HepG2 (cell line): ENCODE data around the gene MAB21L4. TPM values are rescaled to one million over a fixed set of nuclear protein-coding genes. Genes with fewer than 3 reads are reported as not detected.

Experiments
- ATAC-seq: fragments of 200-7000 bp; cut with Tn5 transposase; 3 replicates; pipeline ENCODE4 v1.9.1; 2020; ENCODE audit warnings: mild to moderate bottlenecking, moderate library complexity
- BruUV-seq: library from RNA; stranded (reverse); fragments of 400-500 nt; replicated peaks from 2 replicates; lab custom pipeline; 2021; lab: Mats Ljungman, UMichigan
- CTCF ChIA-PET: fragments of 300-600 bp; formaldehyde crosslinking; extraction: SDS; loops from one replicate; lab custom pipeline; 2021; ENCODE audit warnings: low total read pairs, inconsistent platforms, low intra/inter-chr PET ratio; lab: Yijun Ruan, JAX
- POLR2A ChIA-PET: fragments of 350-600 bp; sonication (Branson Sonifier 250); formaldehyde crosslinking; loops from one replicate; lab custom pipeline; 2020; ENCODE audit warnings: antibody characterized with exemption, inconsistent platforms; lab: Yijun Ruan, JAX
- DNase-seq: peaks from one replicate; pipeline ENCODE4 v3.0.0-alpha.2; 2015; ENCODE audit warnings: low spot score
- FAIRE-seq: peaks from 3 replicates; lab custom pipeline; 2011; peaks lifted over from hg19 to GRCh38; lab: Jason Lieb, UNC
- H2AFZ ChIP-seq: one replicate; pipeline ENCODE4 v1.6.1; 2011; ENCODE audit warnings: low read length, inconsistent platforms
- H3K27ac ChIP-seq: fragments of 300-600 bp; 3 replicates; pipeline ENCODE4 v1.8.0; 2011; ENCODE audit warnings: mixed run types, mild to moderate bottlenecking, mixed read lengths, low read length, inconsistent platforms; ENCODE audit not compliant: insufficient read depth; ENCODE audit errors: extremely low read length
- H3K27me3 ChIP-seq, 2 experiments: fragments of 200-600 bp in 1 of 2; 2 replicates in 1 of 2; 3 replicates in 1 of 2; pipeline versions ENCODE4 v1.6.0 to v1.8.0; 2011; ENCODE audit warnings: low read length in 2 of 2, mild to moderate bottlenecking in 2 of 2, moderate library complexity in 2 of 2, inconsistent platforms in 1 of 2; ENCODE audit not compliant: insufficient read depth in 2 of 2, control insufficient read depth in 1 of 2
- H3K36me3 ChIP-seq, 2 experiments: fragments of 200-600 bp in 1 of 2; replicated peaks in 1 of 2; 2 replicates in 1 of 2; 3 replicates in 1 of 2; pipeline versions ENCODE4 v1.5.1 to v1.8.0; 2011; ENCODE audit warnings: low read length in 2 of 2, inconsistent platforms in 1 of 2; ENCODE audit not compliant: insufficient read depth in 2 of 2, control insufficient read depth in 1 of 2
- H3K4me1 ChIP-seq: 2 replicates; pipeline ENCODE4 v1.5.1; 2012; ENCODE audit warnings: low read length, inconsistent platforms; ENCODE audit not compliant: insufficient read depth
- H3K4me2 ChIP-seq: 2 replicates; pipeline ENCODE4 v1.6.0; 2011; ENCODE audit warnings: low read depth, low read length, inconsistent platforms
- H3K4me3 ChIP-seq, 3 experiments: fragments of 200-600 bp in 1 of 3; sonication (generic), shearing (Covaris generic) in 1 of 3; replicated peaks in 1 of 3; 2 replicates each; pipeline ENCODE4 v1.5.1; 2011 to 2016; ENCODE audit warnings: low read length in 3 of 3, inconsistent platforms in 2 of 3, low read depth in 2 of 3, mild to moderate bottlenecking in 2 of 3, control low read depth in 1 of 3, mixed read lengths in 1 of 3; ENCODE audit not compliant: insufficient read depth in 1 of 3
- H3K79me2 ChIP-seq: one replicate; pipeline ENCODE4 v1.6.1; 2011; ENCODE audit warnings: low read length, inconsistent platforms; ENCODE audit not compliant: insufficient read depth
- H3K9ac ChIP-seq: 2 replicates; pipeline ENCODE4 v1.6.0; 2011; ENCODE audit warnings: mild to moderate bottlenecking, low read depth, low read length, inconsistent platforms; ENCODE audit not compliant: insufficient read depth
- H3K9me3 ChIP-seq: 2 replicates; pipeline ENCODE4 v1.5.1; 2012; ENCODE audit warnings: mild to moderate bottlenecking, low read length
- H4K20me1 ChIP-seq: 2 replicates; pipeline ENCODE4 v1.6.0; 2011; ENCODE audit warnings: inconsistent platforms, mild to moderate bottlenecking, low read length, moderate library complexity; ENCODE audit not compliant: insufficient read depth
- KLF15 ChIP-seq: sonication (generic); formaldehyde crosslinking; IDR thresholded peaks from 2 replicates; pipeline ENCODE4 v1.8.1; 2023; ENCODE audit warnings: borderline replicate concordance, mild to moderate bottlenecking, inconsistent platforms, missing genetic modification reagents, mixed read lengths
- MBNL3 ChIP-seq: fragments of 250-450 bp; sonication (Bioruptor Pico); conservative IDR thresholded peaks from 2 replicates; pipeline ENCODE4 v1.8.0; 2022; ENCODE audit warnings: mild to moderate bottlenecking, inconsistent platforms
- YY1 ChIP-seq: IDR thresholded peaks from 2 replicates; pipeline ENCODE4 v1.6.1; 2011; ENCODE audit warnings: low read length, low read depth, moderate library complexity, mild to moderate bottlenecking; ENCODE audit not compliant: insufficient read depth, insufficient replicate concordance
- ZBED4 ChIP-seq: sonication (generic); formaldehyde crosslinking; IDR thresholded peaks from 2 replicates; pipeline ENCODE4 v1.4.0; 2020; ENCODE audit warnings: missing genetic modification reagents, borderline replicate concordance
- WGBS: methylation state at CpG from one replicate; pipeline ENCODE4 v1.1.6; 2017; ENCODE audit warnings: low lambda C conversion rate; 5-methylcytosine and 5-hydroxymethylcytosine counted together
- in situ Hi-C: cut with HindIII; loops from 2 replicates; pipeline ENCODE4 v1.10.0; 2017; ENCODE audit warnings: low pct_unique_long_range_greater_than_20kb; ENCODE audit not compliant: extremely low pct_ligation_motif_present
- intact Hi-C: fragments of 100-400 bp; cut with micrococcal nuclease; formaldehyde crosslinking; loops from one replicate; pipeline ENCODE4 v1.10.0; 2022; ENCODE audit not compliant: unreplicated experiment
- polyA plus RNA-seq, 8 experiments: library from polyadenylated mRNA; depleted of rRNA in 3 of 8; stranded (reverse) in 7 of 8; unstranded in 1 of 8; fragments of >200 nt; fragmentation: Illumina TruSeq in 4 of 8; extraction: Trizol in 4 of 8; gene quantifications; 2 replicates each; pipeline versions ENCODE4 v1.2.1 to v1.2.3, GENCODE V29; 2011 to 2016; ENCODE audit warnings: low read depth in 4 of 8, missing spikeins in 1 of 8, mixed read lengths in 1 of 8; ENCODE audit not compliant: insufficient read depth in 1 of 8
- total RNA-seq, 5 experiments: library from RNA; depleted of rRNA; stranded (reverse); fragments of >200 nt; fragmentation: Illumina TruSeq; extraction: Trizol; gene quantifications; 2 replicates each; pipeline ENCODE4 v1.2.3, GENCODE V29; 2016; ENCODE audit warnings: low read depth in 1 of 5
- TF ChIP-seq, protein P1 (sequence below): sonication (generic); formaldehyde crosslinking; IDR thresholded peaks from 2 replicates; pipeline ENCODE4 v1.8.0; 2022; ENCODE audit warnings: mild to moderate bottlenecking, missing genetic modification reagents, borderline replicate concordance
- TF ChIP-seq, protein P2 (sequence below): sonication (generic); formaldehyde crosslinking; conservative IDR thresholded peaks from 2 replicates; pipeline ENCODE4 v1.4.0; 2020; ENCODE audit warnings: missing genetic modification reagents

The MAB21L4 gene
- total and polyA plus RNA-seq, 2 of the 13 experiments (the other 11 are each of a cell fraction or from before 2014, with no cell fraction given): 3.0 to 14.0 TPM

GRCh38 chr2:240933966-240934700 is 38.2 kb upstream of the MAB21L4 start (continued):
- TF ChIP-seq ZBED4 (CRISPR knock-in tag): no peak
- TF ChIP-seq MBNL3: no peak

DNA sequence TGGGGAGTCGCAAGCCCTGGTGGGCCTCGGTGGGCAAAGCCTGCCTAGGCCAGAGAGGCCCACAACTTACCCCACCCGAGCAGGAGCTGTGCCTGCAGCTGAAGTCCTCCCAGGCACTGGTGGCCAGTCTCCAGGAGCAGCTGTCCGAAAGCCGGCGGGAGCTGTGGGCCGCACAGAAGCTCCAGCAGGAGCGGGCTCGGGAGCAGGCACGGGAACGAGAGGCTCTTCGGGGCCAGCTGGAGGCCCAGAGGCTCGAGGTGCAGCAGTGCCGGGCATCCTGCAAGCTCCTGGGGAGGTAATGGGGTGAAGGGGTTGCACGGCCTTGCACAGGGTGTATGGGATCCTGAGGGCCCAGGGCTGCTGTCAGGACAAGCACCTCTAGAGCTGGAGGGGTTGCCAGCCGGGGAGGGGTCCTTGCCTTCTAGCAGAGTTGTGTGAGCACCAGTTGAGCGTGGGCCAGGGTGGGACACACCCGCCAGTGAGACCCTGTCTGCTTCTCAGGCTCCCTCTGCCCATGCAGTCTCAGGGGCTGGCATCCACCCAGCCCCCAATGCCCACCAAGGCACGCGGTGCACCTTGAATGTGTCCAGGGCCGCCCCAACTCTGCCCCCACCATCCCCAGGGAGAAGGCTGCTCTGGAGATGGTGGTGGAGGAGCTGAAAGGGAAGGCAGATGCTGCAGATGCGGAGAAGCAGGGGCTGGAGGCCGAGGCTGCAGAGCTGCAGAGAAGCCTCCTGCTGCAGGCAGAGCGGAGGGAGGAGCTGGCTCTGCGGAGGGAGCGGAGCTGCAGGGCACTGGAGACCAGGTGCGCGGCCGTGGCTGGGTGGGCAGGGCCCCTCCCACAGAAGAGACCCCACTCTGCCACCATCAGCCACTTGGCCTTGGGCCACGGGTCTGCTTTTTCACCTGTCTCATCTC is 37.4 kb upstream of the MAB21L4 start:
- Histone ChIP-seq H3K4me2 (no peak overlapping the region), H3K4me3 (no peak overlapping the region), H3K4me1 (no peaks in the 10 kb centered on the region), H3K79me2 (no peaks in the 10 kb centered on the region), H3K27me3 (peaks cover 27 to 88% of the 10 kb centered on the region in 2 experiments), H2AFZ (no peak overlapping the region), H3K36me3 (no peaks in the 10 kb centered on the region), H3K27ac (no peak overlapping the region), H3K9me3 (no peaks in the 10 kb centered on the region; the same call in 1 of the 2 replicates), H4K20me1 (no peaks in the 10 kb centered on the region), H3K9ac (no peak overlapping the region)
- 29% methylated on average over 25 of the region's 30 CpGs for WGBS
- no peak for FAIRE-seq
- intact Hi-C loops (no loop called here), in situ Hi-C loops (no loop called here)
- no peak for DNase-seq
- POLR2A ChIA-PET: no interaction called here
- no TSS peak for BruUV-seq
- CTCF ChIA-PET: no interaction called here
- peak; percentile 12; the same call in 2 of the 3 replicates for ATAC-seq
- TF ChIP-seq ZBED4 (CRISPR knock-in tag) (no peak), KLF15 (CRISPR knock-in tag) (no peak), YY1 (no peak)
- TF ChIP-seq, protein P1, sequence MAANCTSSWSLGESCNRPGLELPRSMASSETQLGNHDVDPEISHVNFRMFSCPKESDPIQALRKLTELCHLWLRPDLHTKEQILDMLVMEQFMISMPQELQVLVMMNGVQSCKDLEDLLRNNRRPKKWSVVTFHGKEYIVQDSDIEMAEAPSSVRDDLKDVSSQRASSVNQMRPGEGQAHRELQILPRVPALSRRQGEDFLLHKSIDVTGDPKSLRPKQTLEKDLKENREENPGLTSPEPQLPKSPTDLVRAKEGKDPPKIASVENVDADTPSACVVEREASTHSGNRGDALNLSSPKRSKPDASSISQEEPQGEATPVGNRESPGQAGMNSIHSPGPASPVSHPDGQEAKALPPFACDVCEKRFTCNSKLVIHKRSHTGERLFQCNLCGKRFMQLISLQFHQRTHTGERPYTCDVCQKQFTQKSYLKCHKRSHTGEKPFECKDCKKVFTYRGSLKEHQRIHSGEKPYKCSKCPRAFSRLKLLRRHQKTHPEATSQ (CRISPR knock-in tag): no peak
- TF ChIP-seq, protein P2, sequence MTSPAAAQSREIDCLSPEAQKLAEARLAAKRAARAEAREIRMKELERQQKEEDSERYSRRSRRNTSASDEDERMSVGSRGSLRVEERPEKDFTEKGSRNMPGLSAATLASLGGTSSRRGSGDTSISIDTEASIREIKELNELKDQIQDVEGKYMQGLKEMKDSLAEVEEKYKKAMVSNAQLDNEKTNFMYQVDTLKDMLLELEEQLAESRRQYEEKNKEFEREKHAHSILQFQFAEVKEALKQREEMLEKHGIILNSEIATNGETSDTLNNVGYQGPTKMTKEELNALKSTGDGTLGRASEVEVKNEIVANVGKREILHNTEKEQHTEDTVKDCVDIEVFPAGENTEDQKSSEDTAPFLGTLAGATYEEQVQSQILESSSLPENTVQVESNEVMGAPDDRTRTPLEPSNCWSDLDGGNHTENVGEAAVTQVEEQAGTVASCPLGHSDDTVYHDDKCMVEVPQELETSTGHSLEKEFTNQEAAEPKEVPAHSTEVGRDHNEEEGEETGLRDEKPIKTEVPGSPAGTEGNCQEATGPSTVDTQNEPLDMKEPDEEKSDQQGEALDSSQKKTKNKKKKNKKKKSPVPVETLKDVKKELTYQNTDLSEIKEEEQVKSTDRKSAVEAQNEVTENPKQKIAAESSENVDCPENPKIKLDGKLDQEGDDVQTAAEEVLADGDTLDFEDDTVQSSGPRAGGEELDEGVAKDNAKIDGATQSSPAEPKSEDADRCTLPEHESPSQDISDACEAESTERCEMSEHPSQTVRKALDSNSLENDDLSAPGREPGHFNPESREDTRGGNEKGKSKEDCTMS (CRISPR knock-in tag): no peak
